CD4-positive, alpha-beta T cell (primary cell): ENCODE measurements around the gene TBC1D19. TPM values are rescaled to one million over a fixed set of nuclear protein-coding genes. Genes with fewer than 3 reads are reported as not detected.

Experiments
- ATAC-seq: fragments of 200-7000 bp; cut with Tn5 transposase; one replicate; pipeline ENCODE4 v1.10.0; 2022; ENCODE audit warnings: mild to moderate bottlenecking; ENCODE audit not compliant: poor library complexity
- CTCF ChIA-PET: fragments of 350-600 bp; sonication (Branson Sonifier 250); formaldehyde crosslinking; loops from one replicate; lab custom pipeline; 2021; ENCODE audit warnings: antibody characterized with exemption, inconsistent platforms; lab: Charles Lee
- POLR2A ChIA-PET: fragments of 350-600 bp; sonication (Branson Sonifier 250); formaldehyde crosslinking; loops from one replicate; lab custom pipeline; 2021; ENCODE audit warnings: antibody characterized with exemption, inconsistent platforms; lab: Charles Lee
- DNase-seq, 14 experiments: peaks; one replicate each; pipeline ENCODE4 v3.0.0-alpha.2; 2013 to 2020; ENCODE audit warnings: mixed read lengths in 2 of 14
- H3K27ac ChIP-seq, 2 donors: one replicate each; pipeline versions ENCODE4 v1.5.1 to v1.7.0; 2013; ENCODE audit warnings: low read length in 2 of 2, low read depth in 1 of 2, mild to moderate bottlenecking in 1 of 2
- H3K27me3 ChIP-seq, 2 experiments: 1 replicate in 1 of 2; 2 replicates in 1 of 2; pipeline versions ENCODE4 v1.6.1 to v1.7.0; 2013; ENCODE audit warnings: low read length in 2 of 2, control low read depth in 1 of 2, mild to moderate bottlenecking in 1 of 2, moderate library complexity in 1 of 2; ENCODE audit not compliant: insufficient read depth in 2 of 2, control insufficient read depth in 1 of 2
- H3K36me3 ChIP-seq: one replicate; pipeline ENCODE4 v1.6.1; 2013; ENCODE audit warnings: low read length, control low read depth; ENCODE audit not compliant: insufficient read depth
- H3K4me1 ChIP-seq: one replicate; pipeline ENCODE4 v1.6.1; 2013; ENCODE audit warnings: low read length, control low read depth; ENCODE audit not compliant: insufficient read depth
- H3K4me3 ChIP-seq: one replicate; pipeline ENCODE4 v1.5.1; 2013; ENCODE audit warnings: mild to moderate bottlenecking, low read length, moderate library complexity
- H3K9me3 ChIP-seq, 2 experiments: 1 replicate in 1 of 2; 2 replicates in 1 of 2; pipeline versions ENCODE4 v1.6.1 to v1.7.0; 2013; ENCODE audit warnings: low read length in 2 of 2, mild to moderate bottlenecking in 2 of 2, control low read depth in 1 of 2, moderate library complexity in 1 of 2; ENCODE audit not compliant: control insufficient read depth in 1 of 2, insufficient read depth in 1 of 2
- H3K27ac Mint-ChIP-seq: one replicate; pipeline ENCODE4 v1.8.0; 2020; ENCODE audit warnings: mixed read lengths
- H3K27me3 Mint-ChIP-seq: one replicate; pipeline ENCODE4 v1.8.0; 2021; ENCODE audit warnings: mixed read lengths
- H3K36me3 Mint-ChIP-seq: one replicate; pipeline ENCODE4 v1.8.0; 2021; ENCODE audit warnings: low read depth, mixed read lengths
- H3K4me1 Mint-ChIP-seq: one replicate; pipeline ENCODE4 v1.8.0; 2021; ENCODE audit warnings: low read depth, mixed read lengths
- H3K4me3 Mint-ChIP-seq: one replicate; pipeline ENCODE4 v1.8.0; 2020; ENCODE audit warnings: mild to moderate bottlenecking, mixed read lengths
- H3K9me3 Mint-ChIP-seq: one replicate; pipeline ENCODE4 v1.8.0; 2020; ENCODE audit warnings: mixed read lengths
- CTCF ChIP-seq: fragments of 200-600 bp; IDR thresholded peaks from one replicate; pipeline ENCODE4 v1.8.0; 2022; ENCODE audit warnings: antibody characterized with exemption, mild to moderate bottlenecking
- intact Hi-C, 2 experiments: fragments of 100-400 bp; cut with DNase I in 1 of 2; cut with micrococcal nuclease in 1 of 2; formaldehyde crosslinking; loops; one replicate each; pipeline versions ENCODE4 v1.15.1 to v1.9.0; 2023 to 2025; cut with DNase I, micrococcal nuclease
- total RNA-seq, 174 experiments: library from RNA in 2 of 174; stranded (reverse) in 2 of 174; gene quantifications; one replicate each; pipeline ENCODE4 v1.2.3 and lab custom pipeline; 2021 to 2026

Gene TBC1D19
- total RNA-seq, 2 experiments from 2014 or later, result 4.0 to 4.8 TPM

GRCh38 chr4:26713563-26714151 is 129.8 kb downstream of the TBC1D19 start:
- Histone ChIP-seq H3K27me3 (no peaks in the 10 kb centered on the region), H3K4me1 (no peaks in the 10 kb centered on the region), H3K9me3 (no peaks in the 10 kb centered on the region), H3K4me3 (no peak overlapping the region), H3K27ac (no peak overlapping the region), H3K36me3 (no peaks in the 10 kb centered on the region)
- POLR2A ChIA-PET, result no interaction called here
- no peak for TF ChIP-seq CTCF
- H3K27me3 Mint-ChIP-seq, result no peaks in the 10 kb centered on the region
- no peaks in the 10 kb centered on the region for H3K9me3 Mint-ChIP-seq
- H3K4me1 Mint-ChIP-seq, result no peaks in the 10 kb centered on the region
- CTCF ChIA-PET, result no interaction called here
- ATAC-seq (no peak), DNase-seq (no peak)
- H3K4me3 Mint-ChIP-seq, result no peak overlapping the region
- peaks cover 17% of the 10 kb centered on the region for H3K36me3 Mint-ChIP-seq
- intact Hi-C loops, result loop anchor here in 1 of 2 experiments (10.0 kb wide), 1 partner anchor 379 kb away; no protein-coding TSS in a partner anchor
- no peak overlapping the region for H3K27ac Mint-ChIP-seq

- ChIA-PET POLR2A (no interaction called here), CTCF (no interaction called here)
- Histone ChIP-seq H3K36me3 (no peaks in the 10 kb centered on the region), H3K27me3 (no peaks in the 10 kb centered on the region), H3K4me1 (no peaks in the 10 kb centered on the region), H3K4me3 (no peak overlapping the region), H3K9me3 (no peaks in the 10 kb centered on the region), H3K27ac (no peak overlapping the region)
- Mint-ChIP-seq H3K4me1 (no peaks in the 10 kb centered on the region), H3K27ac (no peak overlapping the region), H3K9me3 (no peaks in the 10 kb centered on the region), H3K4me3 (no peak overlapping the region), H3K27me3 (no peaks in the 10 kb centered on the region), H3K36me3 (peaks cover 2% of the 10 kb centered on the region)
- intact Hi-C loops, result loop anchor here in 1 of 2 experiments (10.0 kb wide), 1 partner anchor 381 kb away; no protein-coding TSS in a partner anchor
- TF ChIP-seq CTCF, result no peak
- ATAC-seq (no peak), DNase-seq (no peak)
These were observed 131.9 kb downstream of the TBC1D19 start for GRCh38 chr4:26715636-26716242.

GRCh38 chr4:26717332-26717731 is 133.4 kb downstream of the TBC1D19 start:
- Mint-ChIP-seq H3K9me3 (no peaks in the 10 kb centered on the region), H3K36me3 (no peaks in the 10 kb centered on the region), H3K4me1 (no peaks in the 10 kb centered on the region), H3K27ac (no peak overlapping the region), H3K4me3 (no peak overlapping the region), H3K27me3 (no peaks in the 10 kb centered on the region)
- no peaks in the 10 kb centered on the region for H3K27me3 ChIP-seq
- H3K36me3 ChIP-seq, result no peaks in the 10 kb centered on the region
- H3K4me3 ChIP-seq, result no peak overlapping the region
- CTCF ChIA-PET, result no interaction called here
- DNase-seq (no peak), ATAC-seq (no peak)
- H3K4me1 ChIP-seq, result no peaks in the 10 kb centered on the region
- intact Hi-C loops, result loop anchor here in 1 of 2 experiments (10.0 kb wide), 1 partner anchor 383 kb away; no protein-coding TSS in a partner anchor
- no peaks in the 10 kb centered on the region for H3K9me3 ChIP-seq
- POLR2A ChIA-PET, result no interaction called here
- no peak overlapping the region for H3K27ac ChIP-seq
- TF ChIP-seq CTCF, result no peak
